KOPT-K1 (cell line): Measurements from ENCODE around the gene FGD4.

Experiments used
- H3K27ac ChIP-seq: fragments of 200-600 bp; sonication (generic); 2 replicates; pipeline ENCODE4 v1.5.1; 2016; ENCODE audit warnings: antibody characterized with exemption, mild to moderate bottlenecking, low read depth, low read length; ENCODE audit not compliant: poor library complexity, severe bottlenecking
- H3K36me3 ChIP-seq: fragments of 200-600 bp; sonication (generic); 2 replicates; pipeline ENCODE4 v1.5.1; 2017; ENCODE audit warnings: antibody characterized with exemption, mild to moderate bottlenecking, low read length, moderate library complexity; ENCODE audit not compliant: insufficient read depth
- H3K9me3 ChIP-seq: fragments of 200-600 bp; sonication (generic); 2 replicates; pipeline ENCODE4 v1.5.1; 2017; ENCODE audit warnings: antibody characterized with exemption, low read length, mild to moderate bottlenecking; ENCODE audit not compliant: insufficient read depth, poor library complexity, severe bottlenecking

FGD4 gene

DNA sequence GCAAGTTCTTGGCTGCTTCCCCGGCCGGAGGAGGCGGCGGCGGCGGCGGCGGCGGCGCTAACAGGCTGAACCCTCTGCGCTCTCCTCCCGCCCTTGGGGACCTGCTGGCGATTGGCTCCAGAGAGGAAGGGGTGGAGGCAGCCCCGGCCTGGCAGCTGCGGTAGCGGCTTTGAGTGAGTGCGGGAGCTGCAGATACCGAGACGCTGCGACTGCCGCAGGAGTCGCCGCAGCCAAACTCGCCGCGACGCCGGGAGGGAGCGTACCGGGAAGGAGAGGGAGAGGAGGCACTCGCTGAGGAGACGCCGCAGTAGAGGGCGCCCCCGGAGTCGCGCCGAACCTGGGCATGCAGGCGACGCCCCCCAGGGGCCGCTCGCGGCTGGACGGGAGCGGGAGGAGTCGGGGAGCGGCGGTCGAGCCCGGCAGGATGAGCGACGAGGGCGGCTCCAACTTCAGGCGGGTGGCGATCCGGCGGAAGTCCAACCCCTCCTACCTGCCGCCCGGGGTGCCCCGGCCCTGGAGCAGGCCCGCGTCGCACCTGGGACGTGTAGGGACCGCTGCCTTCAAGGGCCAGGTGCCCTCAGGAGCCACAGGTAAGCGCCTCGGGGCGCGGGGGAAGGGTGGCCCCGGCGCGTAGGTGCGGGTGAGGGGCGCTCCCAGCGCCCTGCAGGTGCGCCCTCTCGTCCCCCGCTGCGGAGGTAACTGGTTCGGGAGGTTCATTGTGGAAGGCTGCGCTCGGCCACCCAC lies at the start of gene FGD4:
FGD4 (plus strand) TSS at position 189 of the 744 bp plus-strand sequence.
- Histone ChIP-seq H3K36me3 (no peaks in the 10 kb centered on the region), H3K9me3 (no peaks in the 10 kb centered on the region), H3K27ac (no peak within 1 kb of the TSS)

DNA sequence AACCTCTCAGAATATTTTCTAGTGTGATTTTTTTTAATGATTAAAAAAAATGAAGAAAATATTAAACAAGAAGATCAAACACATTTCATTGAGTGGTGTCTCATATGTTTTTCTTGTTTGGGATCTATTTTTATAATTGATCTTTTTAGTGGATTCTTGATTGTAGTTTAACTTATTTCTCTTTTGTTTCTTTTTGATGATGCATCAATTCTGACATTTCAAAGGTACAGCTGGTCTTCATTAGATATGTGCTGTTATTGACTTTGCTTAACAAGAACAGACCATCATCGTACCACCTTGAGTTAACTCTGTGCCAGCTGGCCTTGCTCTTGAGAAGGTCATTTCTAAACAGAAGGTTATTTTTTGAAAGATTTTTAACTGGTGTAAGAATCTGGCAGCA lies 45.8 kb upstream of the FGD4 start:
- H3K36me3 ChIP-seq = no peaks in the 10 kb centered on the region
- no peaks in the 10 kb centered on the region for H3K9me3 ChIP-seq
- no peak overlapping the region for H3K27ac ChIP-seq

GRCh38 chr12:32357601-32358249 lies 41.6 kb upstream of the FGD4 start:
- no peaks in the 10 kb centered on the region for H3K9me3 ChIP-seq
- no peak overlapping the region for H3K27ac ChIP-seq
- H3K36me3 ChIP-seq = no peaks in the 10 kb centered on the region

GRCh38 chr12:32360956-32361355 lies 38.4 kb upstream of the FGD4 start:
- Histone ChIP-seq H3K36me3 (no peaks in the 10 kb centered on the region), H3K27ac (no peak overlapping the region), H3K9me3 (no peaks in the 10 kb centered on the region)

DNA sequence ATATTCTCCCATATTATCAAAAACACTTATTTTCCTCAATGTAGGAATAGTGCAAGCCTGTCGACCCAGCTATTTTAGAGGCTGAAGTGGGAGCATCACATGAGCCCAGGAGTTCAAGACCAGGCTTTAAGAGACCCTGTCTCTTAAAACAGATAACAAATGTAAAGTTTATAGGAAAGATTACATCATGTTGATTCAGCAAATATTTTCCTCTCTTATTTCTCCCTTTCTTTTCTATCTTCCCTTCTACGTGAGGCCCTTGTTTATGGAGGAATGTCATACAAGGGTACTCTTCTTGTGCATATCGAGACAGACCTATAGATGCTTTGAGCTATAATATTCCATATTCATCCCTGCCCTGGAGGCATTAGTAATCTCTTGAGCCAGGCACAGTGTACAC lies 36.5 kb upstream of the FGD4 start:
- Histone ChIP-seq H3K9me3 (no peaks in the 10 kb centered on the region), H3K27ac (no peak overlapping the region), H3K36me3 (no peaks in the 10 kb centered on the region)

DNA sequence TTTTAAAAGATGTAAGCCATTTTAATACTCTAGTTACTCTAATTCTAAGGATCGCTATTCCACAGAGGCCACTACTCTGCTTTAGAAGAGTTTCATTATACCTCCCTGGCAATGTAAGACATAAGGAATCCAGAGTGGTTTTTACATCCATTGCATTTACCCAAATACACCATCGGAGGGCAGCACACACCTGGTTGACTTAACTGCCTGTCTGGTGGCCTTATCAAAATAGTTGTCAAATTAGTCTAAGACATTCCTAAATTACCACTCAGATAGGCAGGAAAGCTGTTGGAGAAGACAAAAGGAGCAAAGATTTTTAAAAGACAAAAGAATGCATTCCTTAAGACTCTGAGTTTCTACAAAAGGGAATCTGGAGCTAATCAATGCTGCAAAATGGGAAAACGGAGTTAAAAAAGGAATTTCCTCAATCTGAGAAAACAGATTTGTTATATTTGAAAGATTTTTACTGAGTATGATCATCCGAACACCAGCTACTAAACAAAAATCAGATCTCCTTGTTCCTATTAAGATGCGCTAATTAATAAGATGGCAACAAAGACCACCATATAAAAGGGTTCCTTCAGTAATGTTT lies 33.8 kb upstream of the FGD4 start:
- Histone ChIP-seq H3K36me3 (no peaks in the 10 kb centered on the region), H3K9me3 (no peaks in the 10 kb centered on the region), H3K27ac (no peak overlapping the region)

GRCh38 chr12:32366714-32367113 lies 32.6 kb upstream of the FGD4 start:
- H3K36me3 ChIP-seq = no peaks in the 10 kb centered on the region
- no peak overlapping the region for H3K27ac ChIP-seq
- H3K9me3 ChIP-seq = no peaks in the 10 kb centered on the region

GRCh38 chr12:32367381-32367780 lies 32.0 kb upstream of the FGD4 start:
- Histone ChIP-seq H3K9me3 (no peaks in the 10 kb centered on the region), H3K27ac (no peak overlapping the region), H3K36me3 (no peaks in the 10 kb centered on the region)

DNA sequence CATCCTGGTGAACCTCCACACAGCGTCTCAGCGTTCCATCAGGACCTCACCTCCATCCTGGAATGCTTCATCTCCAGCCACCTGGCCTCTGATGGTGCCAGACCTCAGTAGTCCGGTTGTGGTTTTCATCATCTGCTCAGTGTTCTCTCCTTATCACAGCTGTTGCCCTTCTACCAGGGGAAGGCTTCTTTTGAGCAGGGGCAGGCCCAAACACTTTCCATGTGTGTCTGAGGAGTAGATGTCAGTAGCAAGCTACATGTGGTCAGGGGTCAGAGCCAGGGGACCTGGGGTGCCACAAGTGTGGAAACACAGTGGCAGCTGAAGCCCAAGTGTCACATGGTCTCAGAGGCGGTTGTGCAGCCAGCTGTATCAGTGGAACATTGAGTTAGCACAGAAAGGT lies 30.2 kb upstream of the FGD4 start:
- H3K9me3 ChIP-seq = no peaks in the 10 kb centered on the region
- no peak overlapping the region for H3K27ac ChIP-seq
- no peaks in the 10 kb centered on the region for H3K36me3 ChIP-seq

- H3K27ac ChIP-seq = no peak overlapping the region
- no peaks in the 10 kb centered on the region for H3K9me3 ChIP-seq
- H3K36me3 ChIP-seq = no peaks in the 10 kb centered on the region
Observed at GRCh38 chr12:32377344-32378055, 21.9 kb upstream of the FGD4 start.

DNA sequence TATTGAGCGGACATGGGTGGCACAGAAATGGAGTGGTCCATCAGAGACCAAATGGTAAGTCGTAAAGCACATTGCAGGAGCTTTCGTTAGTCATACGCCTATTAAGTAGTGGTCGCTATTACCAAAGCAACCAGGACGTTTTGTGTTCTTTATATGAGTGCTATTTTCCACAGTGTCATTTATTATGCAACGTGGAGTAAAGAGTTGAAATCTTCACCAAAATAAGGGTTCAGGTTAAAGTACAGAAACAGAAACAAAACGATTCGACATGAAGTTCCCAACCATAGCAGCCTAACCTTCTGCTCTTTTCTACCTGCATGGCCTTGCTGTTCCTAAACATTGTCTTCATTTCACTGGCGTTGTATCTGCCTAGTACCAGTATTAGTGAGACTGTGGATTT lies 20.1 kb upstream of the FGD4 start:
- Histone ChIP-seq H3K36me3 (no peaks in the 10 kb centered on the region), H3K9me3 (no peaks in the 10 kb centered on the region), H3K27ac (no peak overlapping the region)

- Histone ChIP-seq H3K9me3 (no peaks in the 10 kb centered on the region), H3K36me3 (no peaks in the 10 kb centered on the region), H3K27ac (no peak overlapping the region)
Observed at GRCh38 chr12:32379667-32380066, 19.7 kb upstream of the FGD4 start.

DNA sequence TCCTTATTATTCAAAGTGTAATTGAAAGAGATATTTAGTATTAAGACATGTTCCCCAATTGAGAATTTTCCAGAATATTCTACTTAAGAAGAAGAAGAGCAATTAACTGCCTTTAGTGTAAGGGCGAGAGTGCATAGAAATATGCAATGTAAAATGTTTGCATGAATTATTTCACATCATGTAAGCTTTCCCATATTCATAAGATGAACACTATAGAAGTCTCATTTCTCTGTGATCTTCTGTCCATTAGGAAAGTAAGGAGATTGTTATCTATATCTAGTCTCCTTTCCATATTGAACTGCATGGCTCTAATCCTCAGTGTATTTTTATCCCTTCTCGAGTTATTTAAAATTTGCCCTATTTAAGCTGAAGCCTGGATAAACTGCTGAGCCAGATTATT lies 17.1 kb upstream of the FGD4 start:
- H3K36me3 ChIP-seq = no peaks in the 10 kb centered on the region
- no peaks in the 10 kb centered on the region for H3K9me3 ChIP-seq
- H3K27ac ChIP-seq = no peak overlapping the region

DNA sequence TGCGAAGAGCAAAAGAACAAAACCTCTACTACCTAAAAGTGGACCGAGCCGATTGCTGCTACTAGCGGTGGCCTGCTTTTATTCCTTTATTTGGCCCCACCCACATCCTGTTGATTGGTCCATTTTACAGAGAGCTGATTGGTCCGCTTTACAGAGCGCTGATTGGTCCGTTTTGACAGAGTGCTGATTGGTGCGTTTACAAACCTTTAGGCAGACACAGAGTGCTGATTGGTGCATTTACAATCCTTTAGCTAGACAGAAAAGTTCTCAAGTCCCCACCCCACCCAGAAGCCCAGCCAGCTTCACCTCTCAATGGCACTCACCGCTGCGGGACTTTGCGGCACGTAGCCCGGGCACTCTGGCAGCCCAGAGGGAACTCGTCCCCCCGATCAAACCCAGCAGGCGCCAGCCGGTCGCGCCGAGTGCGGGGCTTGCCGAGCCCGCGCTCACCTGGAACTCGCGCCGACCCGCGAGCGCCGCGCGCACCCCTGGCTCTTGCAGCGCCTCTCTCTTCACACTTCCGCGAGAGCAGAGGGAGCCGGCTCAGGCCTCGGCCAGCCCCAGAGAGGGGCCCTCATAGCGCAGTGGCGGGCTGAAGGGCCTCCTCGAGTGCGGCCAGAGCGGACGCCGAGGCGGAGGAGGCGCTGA lies 8.7 kb upstream of the FGD4 start:
- no peak overlapping the region for H3K27ac ChIP-seq
- H3K9me3 ChIP-seq = peaks cover 7% of the 10 kb centered on the region
- no peaks in the 10 kb centered on the region for H3K36me3 ChIP-seq

- H3K9me3 ChIP-seq = peaks cover 7% of the 10 kb centered on the region
- no peaks in the 10 kb centered on the region for H3K36me3 ChIP-seq
Observed at GRCh38 chr12:32395026-32395425, 4.3 kb upstream of the FGD4 start.

More at GRCh38 chr12:32395026-32395425, 4.3 kb upstream of the FGD4 start:
- H3K27ac ChIP-seq = no peak overlapping the region
